Heart right ventricle (tissue), 16 donors: ENCODE results near the gene STOML3. TPM values are rescaled to one million over a fixed set of nuclear protein-coding genes. Genes with fewer than 3 reads are reported as not detected.
A peak's percentile ranks its signal among the peaks of the same experiment; 100 is the strongest.

Experiments
- ATAC-seq, 8 donors: fragments of 200-7000 bp; cut with Tn5 transposase; one replicate each; pipeline ENCODE4 v1.9.1; 2020; ENCODE audit warnings: mild to moderate bottlenecking in 8 of 8, moderate library complexity in 8 of 8, moderate number of reproducible peaks in 1 of 8
- DNase-seq, 2 donors: peaks; one replicate each; pipeline ENCODE4 v3.0.0-alpha.2; 2020
- H3K27ac ChIP-seq, 10 donors: fragments of 200-600 bp; sonication (generic) in 2 of 10; one replicate each; pipeline versions ENCODE4 v1.5.0 to v1.8.0; 2020 to 2022; ENCODE audit warnings: mild to moderate bottlenecking in 3 of 10
- H3K27me3 ChIP-seq, 7 donors: fragments of 200-600 bp; one replicate each; pipeline ENCODE4 v1.8.0; 2021 to 2022; ENCODE audit warnings: mild to moderate bottlenecking in 2 of 7
- H3K36me3 ChIP-seq, 9 donors: fragments of 200-600 bp; sonication (generic) in 1 of 9; one replicate each; pipeline versions ENCODE4 v1.5.0 to v1.8.0; 2020 to 2022; ENCODE audit warnings: mild to moderate bottlenecking in 2 of 9
- H3K4me1 ChIP-seq, 9 donors: fragments of 200-600 bp; sonication (generic) in 1 of 9; one replicate each; pipeline versions ENCODE4 v1.5.0 to v1.8.0; 2020 to 2022; ENCODE audit warnings: mild to moderate bottlenecking in 4 of 9
- H3K4me3 ChIP-seq, 10 donors: fragments of 200-600 bp; sonication (generic) in 2 of 10; one replicate each; pipeline versions ENCODE4 v1.5.0 to v1.8.0; 2020 to 2022; ENCODE audit warnings: mild to moderate bottlenecking in 7 of 10, moderate library complexity in 2 of 10
- H3K9me3 ChIP-seq, 11 donors: fragments of 200-600 bp in 10 of 11; sonication (generic) in 2 of 11; one replicate each; pipeline versions ENCODE4 v1.5.0 to v1.8.0; 2013 to 2022; ENCODE audit warnings: mild to moderate bottlenecking in 2 of 11, control low read depth in 1 of 11, moderate library complexity in 1 of 11
- CTCF ChIP-seq, 9 donors: fragments of 200-600 bp; sonication (generic) in 2 of 9; IDR thresholded peaks; one replicate each; pipeline versions ENCODE4 v1.5.0 to v1.8.0; 2021 to 2022; ENCODE audit warnings: antibody characterized with exemption in 9 of 9, mild to moderate bottlenecking in 5 of 9, moderate library complexity in 1 of 9
- WGBS, 2 donors: extraction: QIAGEN DNeasy Blood & Tissue Kit; methylation state at CpG; one replicate each; pipeline ENCODE4 v1.1.7; 2013; ENCODE audit warnings: inconsistent platforms in 1 of 2; 5-methylcytosine and 5-hydroxymethylcytosine counted together
- intact Hi-C, 10 donors: fragments of 100-400 bp; cut with DNase I; formaldehyde crosslinking; loops; one replicate each; pipeline versions ENCODE4 v1.11.1 to v1.14.2; 2022
- polyA plus RNA-seq, 2 donors: library from polyadenylated mRNA; stranded (reverse); fragments of 200-250 nt; gene quantifications; one replicate each; pipeline ENCODE4 v1.2.3, GENCODE V29; 2013
- total RNA-seq, 10 donors: library from RNA; stranded (reverse); fragmentation: NEBNext Ultra II Directional in 3 of 10; extraction: Animal tissue kit (Norgen Biotek cat#: 25700) in 3 of 10; gene quantifications; one replicate each; pipeline versions ENCODE4 v1.2.1 to v1.2.4, GENCODE V29; 2021 to 2023
- donor health status: Arrhythmogenic right ventricular cardiomyopathy.
- donor health status: ischemic (EF 13 %, LVEDD 7.1; RV severe dilation, severe dysfunction).
- donor health status: healthy with polysubstance abuse.
- donor health status: DM: no; HTN: yes; CAD: no.
- donor health status: DM: no; HTN: no; CAD: no.
- donor health status: ischemic (EF 25% LVEDD 6.9; RV normal size, moderate dysfunction).
- donor health status: ischemic (EF 25% LVEDD 5.7; RV mildly dilated, moderate dysfunction).
- donor health status: healthy.
- donor health status: DM: yes; HTN: yes; CAD: no.
- donor health status: Ischemic cardiomyopathy.
- donor health status: ischemic (EF 35%, LVEDD 5.7; RV mildly dilated, moderate dysfunction).
- donor health status: nonischemic (EF 11% LVEDD 7.7; RV severe dilation, severe dysfunction).
- donor health status: DM: yes; HTN: yes; CAD: no.
- donor health status: PGD.
- donor health status: ischemic (EF 29% LVEDD 5.4; RV normal size, mild dysfunction).
- donor health status: nonischemic (EF 23%, LVEDD 6.1; RV moderate dilation, normal function).

Gene STOML3
- total and polyA plus RNA-seq, 12 donors = not detected

- WGBS, 2 donors = 77 to 86% methylated on average over 4 of the region's 4 CpGs
- ATAC-seq (no peak), DNase-seq (no peak)
- H3K4me3 ChIP-seq = no peak overlapping the region
- peak in 2 of 9 donors; percentile 12 to 23 for TF ChIP-seq CTCF (IDR thresholded peaks at IDR 0.05)
- no peaks in the 10 kb centered on the region for H3K4me1 ChIP-seq
- no peak overlapping the region for H3K27ac ChIP-seq
- no peaks in the 10 kb centered on the region for H3K9me3 ChIP-seq
- intact Hi-C loops = no loop called here
- H3K36me3 ChIP-seq = no peaks in the 10 kb centered on the region
- H3K27me3 ChIP-seq = peaks cover 0 to 9% (median 0%) of the 10 kb centered on the region in 7 donors
These were observed 20.1 kb downstream of the STOML3 start for GRCh38 chr13:38970380-38971051.

GRCh38 chr13:38969187-38969586 lies 21.4 kb downstream of the STOML3 start:
- 45 to 61% methylated on average over 2 of the region's 2 CpGs for WGBS, 2 donors
- DNase-seq (no peak), ATAC-seq (no peak)
- H3K27ac ChIP-seq = no peak overlapping the region
- H3K4me1 ChIP-seq = no peaks in the 10 kb centered on the region
- H3K4me3 ChIP-seq = no peak overlapping the region
- intact Hi-C loops = no loop called here
- no peaks in the 10 kb centered on the region for H3K36me3 ChIP-seq
- TF ChIP-seq CTCF (IDR thresholded peaks at IDR 0.05) = no peak
- H3K27me3 ChIP-seq = peaks cover 0 to 15% (median 0%) of the 10 kb centered on the region in 7 donors
- H3K9me3 ChIP-seq = no peaks in the 10 kb centered on the region

GRCh38 chr13:38967446-38967845 lies 23.2 kb downstream of the STOML3 start:
- intact Hi-C loops = no loop called here
- Histone ChIP-seq H3K36me3 (no peaks in the 10 kb centered on the region), H3K27me3 (peaks cover 0 to 15% (median 3%) of the 10 kb centered on the region in 7 donors), H3K27ac (no peak overlapping the region), H3K9me3 (no peaks in the 10 kb centered on the region), H3K4me1 (no peaks in the 10 kb centered on the region), H3K4me3 (no peak overlapping the region)
- WGBS, 2 donors = 56 to 57% methylated on average over 2 of the region's 2 CpGs
- ATAC-seq (no peak), DNase-seq (no peak)
- no peak for TF ChIP-seq CTCF (IDR thresholded peaks at IDR 0.05)

GRCh38 chr13:38965281-38965680 lies 25.4 kb downstream of the STOML3 start:
- Histone ChIP-seq H3K4me1 (no peaks in the 10 kb centered on the region), H3K27ac (no peak overlapping the region), H3K27me3 (peaks cover 0 to 15% (median 3%) of the 10 kb centered on the region in 7 donors), H3K9me3 (peaks cover 0 to 9% (median under 1%) of the 10 kb centered on the region in 11 donors), H3K4me3 (no peak overlapping the region), H3K36me3 (no peaks in the 10 kb centered on the region)
- WGBS, 2 donors = 53 to 61% methylated on average over 4 of the region's 4 CpGs
- TF ChIP-seq CTCF (IDR thresholded peaks at IDR 0.05) = no peak
- ATAC-seq (no peak), DNase-seq (no peak)
- intact Hi-C loops = no loop called here
